ENCODE results near the gene GUCA1A. TPM values are rescaled to one million over a fixed set of nuclear protein-coding genes. Genes with fewer than 3 reads are reported as not detected.
"Not testable (repeated sequence)": the region's sequence is repeated elsewhere in the genome, so short reads cannot be mapped to it uniquely, and the experiment has no call there.

GUCA1A gene
- total RNA-seq, 2 donors from 2014 or later, result not detected

DNA sequence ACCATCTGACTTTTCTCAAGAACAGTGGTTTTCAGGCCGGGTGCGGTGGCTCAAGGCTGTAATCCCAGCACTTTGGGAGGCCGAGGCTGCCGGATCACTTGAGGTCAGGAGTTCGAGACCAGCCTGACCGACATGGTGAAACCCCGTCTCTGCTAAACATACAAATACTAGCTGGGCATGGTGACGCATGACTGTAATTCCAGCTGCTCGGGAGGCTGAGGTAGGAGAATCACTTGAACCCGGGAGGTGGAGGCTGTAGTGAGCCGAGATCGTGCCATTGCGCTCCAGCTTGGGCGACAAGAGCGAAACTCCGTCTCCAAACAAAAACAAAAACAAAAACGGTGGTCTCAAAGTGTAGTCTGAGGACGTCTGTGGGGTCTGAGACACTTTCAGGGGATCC lies 43.3 kb downstream of the GUCA1A start:
- H3K27me3 Mint-ChIP-seq; ATAC-seq; H3K9me3 Mint-ChIP-seq; DNase-seq (ENCODE audit: low spot score): not testable (repeated sequence)
- Mint-ChIP-seq H3K4me1 (ENCODE audit: low read depth in 2 of 2) (peaks cover 11 to 17% of the 10 kb centered on the region in 2 donors), H3K36me3 (peaks cover 16% of the 10 kb centered on the region), H3K27ac (peak overlapping the region; percentile 63 to 74), H3K4me3 (peak overlapping the region; percentile 78)

DNA sequence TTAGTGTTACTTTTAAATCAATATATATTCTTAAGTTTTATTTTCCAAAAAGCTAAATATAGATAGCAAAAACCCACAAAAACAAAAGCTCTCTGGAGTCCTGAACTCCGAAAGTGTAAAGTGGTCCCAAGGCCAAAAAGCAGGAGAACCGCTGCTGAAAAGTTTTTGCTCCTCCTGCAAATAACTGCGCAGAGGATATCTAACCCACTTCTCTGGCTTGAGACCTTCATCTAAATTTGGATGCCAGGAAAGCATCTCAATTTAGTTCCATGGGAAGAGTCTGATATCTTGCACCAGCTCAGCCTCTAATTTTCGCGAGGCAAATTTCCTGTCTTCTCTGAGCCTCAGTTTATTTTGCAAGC lies 44.0 kb downstream of the GUCA1A start:
- H3K4me1 Mint-ChIP-seq (ENCODE audit: low read depth in 2 of 2), result peaks cover 11 to 17% of the 10 kb centered on the region in 2 donors
- ATAC-seq (no peak), DNase-seq (ENCODE audit: low spot score) (no peak)
- no peaks in the 10 kb centered on the region for H3K27me3 Mint-ChIP-seq
- peak overlapping the region; percentile 92 to 98 for H3K27ac Mint-ChIP-seq
- H3K4me3 Mint-ChIP-seq, result peak overlapping the region; percentile 96
- H3K9me3 Mint-ChIP-seq, result no peaks in the 10 kb centered on the region
- peaks cover 16% of the 10 kb centered on the region for H3K36me3 Mint-ChIP-seq

DNA sequence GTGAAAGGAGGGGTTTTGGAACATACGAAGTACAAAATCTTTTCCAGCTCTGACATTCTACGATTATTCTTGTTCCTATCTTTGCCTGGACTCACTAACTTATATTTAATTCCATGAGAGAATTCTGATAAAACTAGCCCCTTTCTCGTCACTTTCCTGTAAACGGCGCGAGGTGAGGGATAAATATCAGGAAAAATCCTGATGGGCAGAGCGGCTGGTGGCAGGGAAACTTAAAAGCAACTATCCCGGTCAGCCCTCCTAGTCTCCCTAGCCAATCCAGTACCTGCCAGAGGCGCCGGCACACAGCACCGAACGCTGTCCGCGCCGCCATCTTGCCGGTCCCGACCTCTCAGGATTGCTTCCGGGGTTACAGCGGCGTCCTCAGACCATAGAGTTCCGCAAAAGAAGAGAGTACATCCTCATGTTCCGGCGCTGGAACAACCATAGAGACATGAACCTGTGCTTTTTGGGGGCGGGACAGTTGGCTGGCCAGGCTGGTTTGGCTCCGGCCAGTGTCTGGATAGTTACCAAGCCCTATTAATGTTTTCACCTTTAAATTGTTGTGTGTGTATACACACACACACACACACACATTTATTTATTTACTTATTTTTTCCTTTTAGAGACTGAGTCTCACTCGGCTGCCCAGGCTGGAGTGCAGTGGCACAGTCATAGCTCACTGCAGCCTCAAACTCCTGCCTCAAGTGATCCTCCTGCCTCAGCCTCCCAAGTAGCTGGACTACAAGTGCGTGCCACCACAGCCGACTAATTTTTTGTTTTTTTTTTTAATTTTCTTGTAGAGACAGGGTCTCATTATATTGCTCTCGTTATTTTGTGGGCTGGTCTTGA lies 44.6 kb downstream of the GUCA1A start, which contains the start of gene MRPS10:
Gene MRPS10 (minus strand): TSS at position 343 of the 849 bp plus-strand sequence. CDS start 12 bp downstream, at position 331.
- Mint-ChIP-seq H3K9me3 (no peaks in the 10 kb centered on the region), H3K4me1 (ENCODE audit: low read depth in 2 of 2) (peaks cover 11 to 17% of the 10 kb centered on the region in 2 donors), H3K27me3 (no peaks in the 10 kb centered on the region), H3K4me3 (peak within 1 kb of the TSS; percentile 96), H3K36me3 (peaks cover 10% of the 10 kb centered on the region), H3K27ac (peak within 1 kb of the TSS; percentile 92 to 98)
- DNase-seq (ENCODE audit: low spot score) (peak; percentile 93), ATAC-seq (peak; percentile 100)

DNA sequence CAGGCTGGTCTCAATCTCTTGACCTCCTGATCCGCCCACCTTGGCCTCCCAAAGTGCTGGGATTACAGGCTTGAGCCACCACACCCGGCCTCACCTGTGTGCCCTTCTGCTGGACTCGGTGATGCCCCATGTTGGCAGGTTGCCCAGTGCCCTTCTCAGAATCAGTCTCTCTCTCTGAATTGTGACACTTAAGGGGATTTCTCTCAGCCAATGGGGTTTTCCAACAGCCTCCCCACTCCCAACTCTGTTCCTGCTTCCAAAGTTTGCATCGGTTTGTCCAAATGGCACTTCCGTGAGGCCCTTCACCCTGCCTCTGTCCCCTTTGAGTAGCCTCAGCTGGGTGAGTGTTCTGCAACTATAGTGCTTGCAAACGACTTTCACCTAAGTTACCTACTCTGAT lies 47.6 kb downstream of the GUCA1A start:
- H3K27ac Mint-ChIP-seq, result no peak overlapping the region
- H3K4me3 Mint-ChIP-seq, result no peak overlapping the region
- H3K36me3 Mint-ChIP-seq, result peaks cover 5% of the 10 kb centered on the region
- no peak for DNase-seq (ENCODE audit: low spot score)
- H3K27me3 Mint-ChIP-seq, result no peaks in the 10 kb centered on the region
- H3K4me1 Mint-ChIP-seq (ENCODE audit: low read depth in 2 of 2), result peaks cover 12 to 13% of the 10 kb centered on the region in 2 donors
- H3K9me3 Mint-ChIP-seq, result no peaks in the 10 kb centered on the region
- ATAC-seq, result no peak

DNA sequence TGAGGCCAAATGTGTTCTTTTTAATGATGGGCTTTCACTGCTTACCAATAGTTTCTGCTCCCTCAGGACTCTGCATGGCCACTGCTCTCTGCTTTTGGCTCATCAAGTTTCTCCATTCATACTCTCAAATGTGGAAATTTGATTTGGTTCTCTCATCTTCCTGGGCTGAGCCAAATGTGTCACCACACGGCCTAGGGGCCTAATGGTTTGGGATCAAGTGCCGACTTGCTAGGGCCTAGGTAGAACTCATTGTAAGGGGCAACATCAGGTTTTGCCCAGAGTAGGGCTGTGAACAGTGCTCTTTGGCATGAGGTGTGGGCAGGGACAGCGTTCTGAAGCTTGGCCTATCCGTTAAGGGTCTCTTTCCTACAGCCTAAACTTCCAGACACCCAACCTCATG lies 48.4 kb downstream of the GUCA1A start:
- peaks cover 8 to 13% of the 10 kb centered on the region in 2 donors for H3K4me1 Mint-ChIP-seq (ENCODE audit: low read depth in 2 of 2)
- no peak for ATAC-seq
- H3K27me3 Mint-ChIP-seq, result no peaks in the 10 kb centered on the region
- peak overlapping the region in 1 of 2 donors; percentile 51 for H3K27ac Mint-ChIP-seq
- no peak overlapping the region for H3K4me3 Mint-ChIP-seq
- H3K9me3 Mint-ChIP-seq, result no peaks in the 10 kb centered on the region
- H3K36me3 Mint-ChIP-seq, result peaks cover 5% of the 10 kb centered on the region
- no peak for DNase-seq (ENCODE audit: low spot score)

DNA sequence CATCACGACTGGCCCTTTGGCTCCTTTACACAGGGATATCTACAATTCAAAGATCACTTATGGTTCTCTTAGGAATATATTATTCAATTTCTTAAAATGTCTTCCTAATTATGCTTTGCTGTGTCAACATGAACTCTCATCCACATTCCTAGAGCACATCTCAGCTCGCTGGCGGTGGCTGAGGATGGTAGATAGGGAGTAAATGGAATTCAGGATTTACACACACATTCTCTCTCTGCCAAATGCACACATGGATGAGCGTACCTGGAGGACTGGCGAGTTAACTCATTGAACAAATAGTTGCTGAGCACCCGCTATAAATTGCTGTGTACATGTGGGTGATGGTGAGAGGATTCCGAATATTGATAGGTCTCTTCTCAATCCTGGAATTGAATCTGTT lies 49.3 kb downstream of the GUCA1A start:
- Mint-ChIP-seq H3K9me3 (no peaks in the 10 kb centered on the region), H3K36me3 (peaks cover 3% of the 10 kb centered on the region), H3K4me3 (no peak overlapping the region), H3K27ac (no peak overlapping the region), H3K4me1 (ENCODE audit: low read depth in 2 of 2) (peaks cover 7 to 11% of the 10 kb centered on the region in 2 donors), H3K27me3 (no peaks in the 10 kb centered on the region)
- ATAC-seq (no peak), DNase-seq (ENCODE audit: low spot score) (no peak)

DNA sequence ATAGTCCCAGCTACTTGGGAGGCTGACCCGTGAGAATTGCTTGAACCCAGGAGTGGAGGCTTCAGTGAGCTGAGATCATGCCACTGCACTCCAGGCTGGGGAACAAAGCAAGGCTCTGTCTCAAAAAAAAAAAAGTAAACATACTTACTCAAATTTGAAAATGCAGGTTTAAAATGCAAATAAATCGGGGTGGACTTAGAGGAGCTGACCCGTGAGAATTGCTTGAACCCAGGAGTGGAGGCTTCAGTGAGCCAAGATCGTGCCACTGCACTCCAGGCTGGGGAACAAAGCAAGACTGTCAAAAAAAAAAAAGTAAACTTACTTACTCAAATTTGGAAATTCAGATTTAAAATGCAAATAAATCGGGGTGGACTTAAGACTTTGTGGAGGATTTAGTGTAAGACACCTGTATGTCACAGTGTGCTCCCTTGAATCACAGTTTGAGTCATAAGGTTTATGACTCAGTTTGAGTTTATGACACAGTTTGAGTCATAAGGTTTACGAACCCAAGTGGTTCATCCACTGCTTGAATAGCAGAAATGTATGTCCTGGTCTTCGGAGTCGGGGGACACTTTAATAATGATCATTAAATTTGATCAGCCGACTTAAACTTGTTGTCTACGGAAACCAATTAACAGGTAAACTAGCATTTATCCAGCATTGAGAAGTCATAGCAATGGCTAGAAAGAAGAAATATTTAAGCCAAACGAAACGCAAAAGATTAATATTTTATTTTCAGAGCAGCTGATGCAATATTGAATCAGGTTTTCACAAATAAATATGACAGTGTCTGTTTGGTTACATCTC lies 51.3 kb downstream of the GUCA1A start:
- Mint-ChIP-seq H3K4me1 (ENCODE audit: low read depth in 2 of 2) (peaks cover 3 to 7% of the 10 kb centered on the region in 2 donors), H3K27me3 (no peaks in the 10 kb centered on the region), H3K27ac (peak overlapping the region in 1 of 2 donors; percentile 53), H3K9me3 (no peaks in the 10 kb centered on the region), H3K36me3 (peaks cover 8% of the 10 kb centered on the region), H3K4me3 (peak overlapping the region; percentile 52)
- peak; percentile 88 to 97 for ATAC-seq
- DNase-seq (ENCODE audit: low spot score), result no peak

DNA sequence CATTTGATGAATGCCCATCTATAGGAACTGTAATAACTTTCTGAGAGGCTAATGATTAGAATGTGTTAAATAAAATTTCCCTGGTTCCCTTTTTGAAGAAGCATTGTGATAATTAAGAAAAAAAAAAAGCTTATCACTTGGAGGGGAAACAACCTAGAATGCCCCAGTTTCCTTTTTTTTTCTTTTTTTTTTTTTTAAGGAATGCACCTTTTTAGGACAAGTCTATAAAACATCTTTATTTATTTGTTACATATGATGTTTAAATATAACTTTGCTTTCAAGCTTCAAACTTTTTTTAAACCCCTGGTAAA lies 51.8 kb downstream of the GUCA1A start:
- peak overlapping the region in 1 of 2 donors; percentile 53 for H3K27ac Mint-ChIP-seq
- H3K4me3 Mint-ChIP-seq, result no peak overlapping the region
- H3K27me3 Mint-ChIP-seq, result no peaks in the 10 kb centered on the region
- ATAC-seq (no peak), DNase-seq (ENCODE audit: low spot score) (no peak)
- peaks cover 3 to 7% of the 10 kb centered on the region in 2 donors for H3K4me1 Mint-ChIP-seq (ENCODE audit: low read depth in 2 of 2)
- H3K36me3 Mint-ChIP-seq, result peaks cover 11% of the 10 kb centered on the region
- H3K9me3 Mint-ChIP-seq, result no peaks in the 10 kb centered on the region

DNA sequence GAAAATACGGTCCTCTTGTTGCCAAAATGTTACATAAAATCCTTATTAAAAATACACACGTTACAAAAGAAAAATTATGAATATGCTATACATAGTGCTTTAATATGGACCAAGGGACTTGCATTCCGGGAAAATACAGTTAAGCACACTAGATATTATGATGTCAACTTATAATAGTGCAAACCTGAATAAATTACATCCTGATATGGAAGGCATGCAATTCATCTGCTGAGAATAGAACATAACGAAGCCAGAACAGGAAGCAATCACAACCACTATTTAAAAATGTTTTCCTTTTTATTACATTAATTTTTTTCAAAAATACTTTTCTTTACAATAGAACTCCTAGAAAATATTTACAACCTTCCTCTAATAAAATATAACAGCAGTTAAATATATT lies 52.3 kb downstream of the GUCA1A start:
- Mint-ChIP-seq H3K27me3 (no peaks in the 10 kb centered on the region), H3K4me3 (no peak overlapping the region), H3K4me1 (ENCODE audit: low read depth in 2 of 2) (peaks cover 3 to 7% of the 10 kb centered on the region in 2 donors), H3K9me3 (no peaks in the 10 kb centered on the region), H3K27ac (no peak overlapping the region), H3K36me3 (peaks cover 11% of the 10 kb centered on the region)
- no peak for DNase-seq (ENCODE audit: low spot score)
- ATAC-seq, result no peak

DNA sequence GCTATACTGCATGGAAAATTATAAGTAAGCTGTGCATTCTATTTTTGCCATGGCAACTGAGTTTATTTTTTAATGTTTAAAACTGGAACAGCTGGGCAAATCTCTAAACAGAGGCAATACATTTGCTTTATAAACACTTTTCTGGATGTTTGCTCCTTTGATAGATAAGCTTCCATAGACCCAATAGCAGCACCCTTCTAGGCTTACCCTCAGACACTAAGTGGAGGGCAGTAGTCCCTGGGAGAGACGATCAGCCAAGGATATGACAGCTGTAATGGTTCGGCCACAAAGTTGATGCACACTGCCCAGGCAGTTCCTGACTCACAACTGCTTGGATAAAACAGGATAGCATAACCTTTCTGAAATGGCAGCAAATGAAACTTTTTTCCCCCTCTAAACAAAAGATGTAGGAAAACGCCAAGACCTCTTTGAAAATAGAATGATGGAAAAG lies 53.0 kb downstream of the GUCA1A start:
- Mint-ChIP-seq H3K27me3 (no peaks in the 10 kb centered on the region), H3K9me3 (no peaks in the 10 kb centered on the region), H3K4me3 (no peak overlapping the region), H3K4me1 (ENCODE audit: low read depth in 2 of 2) (peaks cover 0 to 7% of the 10 kb centered on the region in 2 donors), H3K36me3 (peaks cover 11% of the 10 kb centered on the region), H3K27ac (no peak overlapping the region)
- DNase-seq (ENCODE audit: low spot score), result no peak
- ATAC-seq, result no peak

DNA sequence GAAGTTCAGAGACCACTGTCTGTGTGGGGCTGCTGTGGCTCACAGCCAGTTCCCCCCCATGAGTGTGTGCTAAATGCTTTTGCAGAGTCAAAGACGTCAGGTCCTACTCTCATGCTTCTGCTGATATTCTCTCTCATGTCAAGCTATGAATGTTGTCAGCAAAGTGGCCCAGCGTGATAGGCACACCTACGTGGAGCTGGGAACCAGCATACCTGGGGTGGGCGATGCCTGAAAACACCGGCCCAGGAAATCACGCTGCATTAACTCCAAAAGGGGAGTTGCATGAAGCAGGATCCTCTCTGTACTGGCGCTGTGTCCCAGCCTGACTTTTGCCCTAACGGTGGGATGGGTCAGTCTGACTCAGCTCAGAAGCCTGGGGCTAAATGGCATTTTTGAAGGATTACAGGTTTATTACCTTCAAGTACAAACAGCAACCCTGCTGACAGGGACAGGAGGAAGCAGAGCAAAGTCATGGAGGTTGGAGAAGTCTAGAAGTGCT lies 53.5 kb downstream of the GUCA1A start:
- H3K9me3 Mint-ChIP-seq, result no peaks in the 10 kb centered on the region
- ATAC-seq (no peak), DNase-seq (ENCODE audit: low spot score) (no peak)
- H3K27me3 Mint-ChIP-seq, result no peaks in the 10 kb centered on the region
- peaks cover 0 to 7% of the 10 kb centered on the region in 2 donors for H3K4me1 Mint-ChIP-seq (ENCODE audit: low read depth in 2 of 2)
- no peak overlapping the region for H3K4me3 Mint-ChIP-seq
- H3K27ac Mint-ChIP-seq, result no peak overlapping the region
- peaks cover 11% of the 10 kb centered on the region for H3K36me3 Mint-ChIP-seq

DNA sequence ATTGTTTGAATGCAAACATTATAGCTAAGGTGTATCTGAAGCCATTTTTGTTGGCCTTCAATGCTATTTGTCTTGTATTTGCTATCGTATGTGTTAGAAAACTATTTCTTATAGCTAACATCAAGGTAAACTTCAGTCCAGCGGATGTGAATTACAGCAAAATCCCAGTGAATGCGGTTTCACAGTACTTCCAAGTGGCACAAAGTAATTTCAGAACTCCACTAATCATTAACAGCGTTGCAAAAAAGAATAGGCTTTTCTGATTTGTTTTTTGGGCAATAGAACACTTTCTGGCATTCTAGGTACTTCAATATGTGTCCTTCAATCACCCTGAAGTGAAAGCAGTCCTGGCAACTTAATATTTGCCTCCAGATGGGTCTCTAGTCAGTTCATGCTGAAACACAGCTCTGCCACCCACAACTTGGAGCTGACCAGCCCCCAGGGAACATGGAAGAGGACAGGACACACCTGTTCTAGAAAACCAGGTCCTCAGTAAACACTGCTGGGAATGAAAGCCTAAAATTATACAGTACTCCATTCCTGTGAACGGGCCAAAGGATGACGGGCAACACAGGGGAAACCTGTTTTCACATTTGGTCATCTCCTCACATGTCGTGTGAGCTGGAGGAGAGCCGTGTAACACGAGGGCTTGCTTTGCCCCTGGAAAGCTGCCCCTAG lies 54.1 kb downstream of the GUCA1A start:
- H3K36me3 Mint-ChIP-seq, result peaks cover 11% of the 10 kb centered on the region
- DNase-seq (ENCODE audit: low spot score), result no peak
- no peaks in the 10 kb centered on the region for H3K9me3 Mint-ChIP-seq
- peaks cover 0 to 7% of the 10 kb centered on the region in 2 donors for H3K4me1 Mint-ChIP-seq (ENCODE audit: low read depth in 2 of 2)
- no peak overlapping the region for H3K27ac Mint-ChIP-seq
- no peak overlapping the region for H3K4me3 Mint-ChIP-seq
- no peaks in the 10 kb centered on the region for H3K27me3 Mint-ChIP-seq
- ATAC-seq, result no peak

DNA sequence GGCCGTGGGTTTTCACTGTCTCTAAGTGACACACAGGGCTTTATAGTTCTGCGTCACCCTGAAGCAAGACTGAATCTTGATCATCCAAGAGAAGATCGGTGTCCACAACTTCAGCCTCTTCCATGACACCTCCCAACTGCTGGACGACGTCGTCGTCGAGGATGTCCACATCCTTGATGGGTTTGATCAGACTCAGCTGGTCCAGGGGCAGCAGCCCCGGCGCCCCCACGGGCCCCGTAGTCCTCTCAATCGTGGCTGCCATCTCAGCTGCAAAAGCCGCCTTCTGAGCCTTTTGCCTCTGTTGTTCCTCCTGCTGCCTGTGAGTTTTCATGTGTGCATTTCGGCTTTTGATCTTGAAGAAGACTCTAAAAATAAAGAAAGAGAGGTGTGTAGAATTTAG lies 55.1 kb downstream of the GUCA1A start:
- peaks cover 0 to 7% of the 10 kb centered on the region in 2 donors for H3K4me1 Mint-ChIP-seq (ENCODE audit: low read depth in 2 of 2)
- H3K4me3 Mint-ChIP-seq, result no peak overlapping the region
- H3K36me3 Mint-ChIP-seq, result peaks cover 11% of the 10 kb centered on the region
- ATAC-seq (no peak), DNase-seq (ENCODE audit: low spot score) (no peak)
- peak overlapping the region; percentile 32 to 52 for H3K27ac Mint-ChIP-seq
- H3K9me3 Mint-ChIP-seq, result no peaks in the 10 kb centered on the region
- no peaks in the 10 kb centered on the region for H3K27me3 Mint-ChIP-seq
